Peyer's patch (tissue), 4 donors: ENCODE measurements around the gene KANSL1.

ENCODE experiments used
- CTCF ChIP-seq, 6 experiments: fragments of 450-650 bp in 4 of 6; fragments of 200-600 bp in 2 of 6; sonication (generic) in 1 of 6; IDR thresholded peaks; one replicate each; pipeline ENCODE4 v1.5.1; 2017 to 2019; ENCODE audit warnings: antibody characterized with exemption in 6 of 6, mild to moderate bottlenecking in 3 of 6, moderate library complexity in 1 of 6
- POLR2A ChIP-seq, 2 donors: fragments of 450-650 bp; IDR thresholded peaks; one replicate each; pipeline ENCODE4 v1.5.1; 2017; ENCODE audit warnings: antibody characterized with exemption in 2 of 2, mild to moderate bottlenecking in 2 of 2, moderate library complexity in 2 of 2

GRCh38 chr17:46135879-46136563 is 57.2 kb downstream of the KANSL1 start:
- TF ChIP-seq CTCF (IDR thresholded peaks at IDR 0.05) (no peak), POLR2A (IDR thresholded peaks at IDR 0.05) (no peak)
